ENCODE data around the gene MINDY3.

The MINDY3 gene

DNA sequence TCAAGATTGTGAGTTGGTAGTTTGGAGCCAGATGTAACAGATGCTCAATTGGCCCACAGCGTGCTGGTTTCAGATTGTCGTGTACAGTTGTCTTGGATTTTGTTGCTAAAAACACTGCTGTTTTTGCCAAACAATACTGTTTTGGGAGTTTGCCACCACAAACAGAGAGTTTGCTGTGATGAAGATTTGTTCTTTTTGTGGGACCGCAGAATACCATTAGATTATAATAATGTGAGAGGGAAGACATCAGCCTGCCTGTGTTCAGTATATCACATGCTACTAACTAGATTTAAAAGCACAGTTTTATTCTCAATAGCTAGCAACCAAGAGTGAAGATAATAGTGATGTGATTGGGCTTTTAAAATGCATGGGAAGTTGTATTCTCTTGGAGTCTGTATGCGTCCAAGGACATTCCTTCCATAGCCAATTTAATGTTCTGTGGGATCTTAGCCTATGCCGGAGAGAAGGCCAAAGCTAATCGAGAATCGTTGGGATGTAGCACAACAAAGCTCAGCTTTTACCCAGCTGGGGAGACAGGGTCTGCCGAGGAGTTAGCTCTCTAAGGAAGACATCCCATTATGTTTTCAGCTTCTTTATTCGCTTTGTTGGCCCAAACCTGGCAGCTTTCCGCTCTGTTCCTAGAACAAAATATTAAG lies 121.9 kb downstream of the MINDY3 start:
- peaks cover 8% of the 10 kb centered on the region for H3K9me3 ChIP-seq (ENCODE audit: insufficient read depth, low read length)
- H3K36me3 ChIP-seq (ENCODE audit: insufficient read depth, insufficient read length, low read length), result no peaks in the 10 kb centered on the region
- DNase-seq (ENCODE audit: low read depth, low spot score), result no peak
- peaks cover 2% of the 10 kb centered on the region for H3K4me1 ChIP-seq (ENCODE audit: insufficient read depth, insufficient read length)
- TF ChIP-seq SUZ12 (IDR thresholded peaks at IDR 0.05; ENCODE audit: extremely low read depth, insufficient read depth, insufficient read length), result no peak
- TF ChIP-seq ZNF274 (IDR thresholded peaks at IDR 0.05; ENCODE audit: low read depth, low read length), result no peak
- no peak for TF ChIP-seq YY1 (IDR thresholded peaks at IDR 0.05; ENCODE audit: insufficient read depth, insufficient read length)
- no peak overlapping the region for H3K9ac ChIP-seq (ENCODE audit: insufficient read length, low read depth)
- H3K27me3 ChIP-seq (ENCODE audit: insufficient read depth, insufficient read length), result no peaks in the 10 kb centered on the region
- H3K4me3 ChIP-seq (ENCODE audit: insufficient read length, low read depth), result no peak overlapping the region

GRCh38 chr10:15737656-15738055 lies 122.7 kb downstream of the MINDY3 start:
- Histone ChIP-seq H3K9ac (ENCODE audit: insufficient read length, low read depth) (no peak overlapping the region), H3K36me3 (ENCODE audit: insufficient read depth, insufficient read length, low read length) (no peaks in the 10 kb centered on the region), H3K4me3 (ENCODE audit: insufficient read length, low read depth) (no peak overlapping the region), H3K27me3 (ENCODE audit: insufficient read depth, insufficient read length) (no peaks in the 10 kb centered on the region), H3K4me1 (ENCODE audit: insufficient read depth, insufficient read length) (peaks cover 2% of the 10 kb centered on the region), H3K9me3 (ENCODE audit: insufficient read depth, low read length) (peaks cover 9% of the 10 kb centered on the region)
- DNase-seq (ENCODE audit: low read depth, low spot score), result no peak
- TF ChIP-seq YY1 (IDR thresholded peaks at IDR 0.05; ENCODE audit: insufficient read depth, insufficient read length) (no peak), ZNF274 (IDR thresholded peaks at IDR 0.05; ENCODE audit: low read depth, low read length) (no peak), SUZ12 (IDR thresholded peaks at IDR 0.05; ENCODE audit: extremely low read depth, insufficient read depth, insufficient read length) (no peak)

- Histone ChIP-seq H3K9me3 (ENCODE audit: insufficient read depth, low read length) (peaks cover 9% of the 10 kb centered on the region), H3K4me3 (ENCODE audit: insufficient read length, low read depth) (no peak overlapping the region), H3K36me3 (ENCODE audit: insufficient read depth, insufficient read length, low read length) (no peaks in the 10 kb centered on the region), H3K4me1 (ENCODE audit: insufficient read depth, insufficient read length) (peaks cover 2% of the 10 kb centered on the region), H3K27me3 (ENCODE audit: insufficient read depth, insufficient read length) (no peaks in the 10 kb centered on the region), H3K9ac (ENCODE audit: insufficient read length, low read depth) (no peak overlapping the region)
- no peak for DNase-seq (ENCODE audit: low read depth, low spot score)
- TF ChIP-seq ZNF274 (IDR thresholded peaks at IDR 0.05; ENCODE audit: low read depth, low read length), result no peak
- TF ChIP-seq SUZ12 (IDR thresholded peaks at IDR 0.05; ENCODE audit: extremely low read depth, insufficient read depth, insufficient read length), result no peak
- no peak for TF ChIP-seq YY1 (IDR thresholded peaks at IDR 0.05; ENCODE audit: insufficient read depth, insufficient read length)
These were observed 124.5 kb downstream of the MINDY3 start for GRCh38 chr10:15735763-15736162.

- no peak for DNase-seq (ENCODE audit: low read depth, low spot score)
- peaks cover 9% of the 10 kb centered on the region for H3K9me3 ChIP-seq (ENCODE audit: insufficient read depth, low read length)
- TF ChIP-seq SUZ12 (IDR thresholded peaks at IDR 0.05; ENCODE audit: extremely low read depth, insufficient read depth, insufficient read length), result no peak
- no peak for TF ChIP-seq ZNF274 (IDR thresholded peaks at IDR 0.05; ENCODE audit: low read depth, low read length)
- no peak for TF ChIP-seq YY1 (IDR thresholded peaks at IDR 0.05; ENCODE audit: insufficient read depth, insufficient read length)
- H3K4me1 ChIP-seq (ENCODE audit: insufficient read depth, insufficient read length), result no peaks in the 10 kb centered on the region
- no peaks in the 10 kb centered on the region for H3K36me3 ChIP-seq (ENCODE audit: insufficient read depth, insufficient read length, low read length)
- H3K27me3 ChIP-seq (ENCODE audit: insufficient read depth, insufficient read length), result no peaks in the 10 kb centered on the region
- H3K9ac ChIP-seq (ENCODE audit: insufficient read length, low read depth), result no peak overlapping the region
- no peak overlapping the region for H3K4me3 ChIP-seq (ENCODE audit: insufficient read length, low read depth)
These were observed 130.0 kb downstream of the MINDY3 start for GRCh38 chr10:15730341-15730740.

GRCh38 chr10:15729890-15730289 lies 130.4 kb downstream of the MINDY3 start:
- H3K9ac ChIP-seq (ENCODE audit: insufficient read length, low read depth), result no peak overlapping the region
- H3K36me3 ChIP-seq (ENCODE audit: insufficient read depth, insufficient read length, low read length), result no peaks in the 10 kb centered on the region
- no peak for DNase-seq (ENCODE audit: low read depth, low spot score)
- TF ChIP-seq SUZ12 (IDR thresholded peaks at IDR 0.05; ENCODE audit: extremely low read depth, insufficient read depth, insufficient read length), result no peak
- TF ChIP-seq ZNF274 (IDR thresholded peaks at IDR 0.05; ENCODE audit: low read depth, low read length), result no peak
- H3K4me3 ChIP-seq (ENCODE audit: insufficient read length, low read depth), result no peak overlapping the region
- H3K27me3 ChIP-seq (ENCODE audit: insufficient read depth, insufficient read length), result no peaks in the 10 kb centered on the region
- no peaks in the 10 kb centered on the region for H3K4me1 ChIP-seq (ENCODE audit: insufficient read depth, insufficient read length)
- peaks cover 9% of the 10 kb centered on the region for H3K9me3 ChIP-seq (ENCODE audit: insufficient read depth, low read length)
